AG09319 (cell line): ENCODE data around the gene ADAMTS4.

Experiments
- DNase-seq: peaks from one replicate; pipeline ENCODE4 v3.0.0-alpha.2; 2010; ENCODE audit warnings: low read depth; ENCODE audit errors: extremely low read depth
- CTCF ChIP-seq: IDR thresholded peaks from 2 replicates; pipeline ENCODE4 v1.5.1; 2011; ENCODE audit warnings: low read depth, mild to moderate bottlenecking, inconsistent platforms, low read length, moderate library complexity

Gene ADAMTS4

GRCh38 chr1:161176468-161177111 is 22.3 kb downstream of the ADAMTS4 start:
- DNase-seq: no peak
- no peak for TF ChIP-seq CTCF

- TF ChIP-seq CTCF: no peak
- no peak for DNase-seq
These were observed 22.9 kb downstream of the ADAMTS4 start for GRCh38 chr1:161175771-161176453.

- no peak for DNase-seq
- no peak for TF ChIP-seq CTCF
These were observed 23.9 kb downstream of the ADAMTS4 start for GRCh38 chr1:161174911-161175310.

GRCh38 chr1:161173711-161174110 is 25.1 kb downstream of the ADAMTS4 start:
- TF ChIP-seq CTCF: no peak
- no peak for DNase-seq

- TF ChIP-seq CTCF: no peak
- DNase-seq: peak; percentile 85
These were observed 26.0 kb downstream of the ADAMTS4 start for GRCh38 chr1:161172776-161173376.

GRCh38 chr1:161172349-161172748 is 26.5 kb downstream of the ADAMTS4 start:
- no peak for TF ChIP-seq CTCF
- DNase-seq: no peak

- no peak for DNase-seq
- TF ChIP-seq CTCF: no peak
These were observed 27.2 kb downstream of the ADAMTS4 start for GRCh38 chr1:161171696-161172095.
